ENCODE data around the gene ANXA10. TPM values are rescaled to one million over a fixed set of nuclear protein-coding genes. Genes with fewer than 3 reads are reported as not detected.

Gene ANXA10
- total RNA-seq, 2 donors from 2014 or later = 0.30 TPM; not detected in 1

- H3K27me3 ChIP-seq = no peaks in the 10 kb centered on the region
- no peaks in the 10 kb centered on the region for H3K36me3 ChIP-seq
- DNase-seq = no peak
- H3K9ac ChIP-seq (ENCODE audit: low read depth in 2 of 2, low read length in 2 of 2) = no peak overlapping the region
- H3K4me1 ChIP-seq = no peaks in the 10 kb centered on the region
- H3K9me3 ChIP-seq = no peaks in the 10 kb centered on the region
- intact Hi-C loops (cut with DNase I) = no loop called here
- H3K27ac ChIP-seq = no peak overlapping the region
- H3K4me3 ChIP-seq = no peak overlapping the region
- no peak for TF ChIP-seq CTCF (IDR thresholded peaks at IDR 0.05)
Measured at GRCh38 chr4:168174308-168174707, 82.0 kb downstream of the ANXA10 start.

- H3K9ac ChIP-seq (ENCODE audit: low read depth in 2 of 2, low read length in 2 of 2) = no peak overlapping the region
- H3K27ac ChIP-seq = no peak overlapping the region
- no peaks in the 10 kb centered on the region for H3K9me3 ChIP-seq
- no peak overlapping the region for H3K4me3 ChIP-seq
- no peaks in the 10 kb centered on the region for H3K36me3 ChIP-seq
- no peaks in the 10 kb centered on the region for H3K4me1 ChIP-seq
- no peak for DNase-seq
- no peaks in the 10 kb centered on the region for H3K27me3 ChIP-seq
- TF ChIP-seq CTCF (IDR thresholded peaks at IDR 0.05) = no peak
- intact Hi-C loops (cut with DNase I) = no loop called here
Measured at GRCh38 chr4:168177546-168178149, 85.3 kb downstream of the ANXA10 start.

GRCh38 chr4:168183717-168184571, 91.6 kb downstream of the ANXA10 start:
- intact Hi-C loops (cut with DNase I) = no loop called here
- Histone ChIP-seq H3K4me3 (no peak overlapping the region), H3K9ac (ENCODE audit: low read depth in 2 of 2, low read length in 2 of 2) (no peak overlapping the region), H3K9me3 (no peaks in the 10 kb centered on the region), H3K27ac (no peak overlapping the region), H3K4me1 (no peaks in the 10 kb centered on the region), H3K27me3 (no peaks in the 10 kb centered on the region), H3K36me3 (no peaks in the 10 kb centered on the region)
- no peak for DNase-seq
- TF ChIP-seq CTCF (IDR thresholded peaks at IDR 0.05) = peak; percentile 56

- Histone ChIP-seq H3K9ac (ENCODE audit: low read depth in 2 of 2, low read length in 2 of 2) (no peak overlapping the region), H3K4me3 (no peak overlapping the region), H3K4me1 (no peaks in the 10 kb centered on the region), H3K27ac (no peak overlapping the region), H3K9me3 (no peaks in the 10 kb centered on the region), H3K36me3 (no peaks in the 10 kb centered on the region), H3K27me3 (no peaks in the 10 kb centered on the region)
- TF ChIP-seq CTCF (IDR thresholded peaks at IDR 0.05) = no peak
- DNase-seq = no peak
- intact Hi-C loops (cut with DNase I) = no loop called here
Measured at GRCh38 chr4:168188754-168189153, 96.4 kb downstream of the ANXA10 start.

- no peak for TF ChIP-seq CTCF (IDR thresholded peaks at IDR 0.05)
- Histone ChIP-seq H3K27ac (peak overlapping the region; percentile 45), H3K27me3 (no peaks in the 10 kb centered on the region), H3K9ac (ENCODE audit: low read depth in 2 of 2, low read length in 2 of 2) (no peak overlapping the region), H3K36me3 (no peaks in the 10 kb centered on the region), H3K4me1 (no peaks in the 10 kb centered on the region), H3K4me3 (no peak overlapping the region), H3K9me3 (no peaks in the 10 kb centered on the region)
- DNase-seq = no peak
- intact Hi-C loops (cut with DNase I) = no loop called here
Measured at GRCh38 chr4:168197926-168198325, 105.6 kb downstream of the ANXA10 start.
